Thoracic aorta (tissue), 2 donors: ENCODE results near the gene SSR2. TPM values are rescaled to one million over a fixed set of nuclear protein-coding genes. Genes with fewer than 3 reads are reported as not detected.

Experiments
- ATAC-seq: fragments of 150-250 bp; one replicate; pipeline ENCODE4 v1.8.0; 2017; ENCODE audit warnings: low read depth; ENCODE audit not compliant: insufficient number of reproducible peaks, low FRiP score
- DNase-seq: peaks from one replicate; pipeline ENCODE4 v3.0.0-alpha.2; 2020; ENCODE audit warnings: low spot score
- H3K27ac ChIP-seq, 2 donors: fragments of 200-600 bp; sonication (generic); 1 replicate in 1 of 2; 2 replicates in 1 of 2; pipeline ENCODE4 v1.5.1; 2016; ENCODE audit warnings: mild to moderate bottlenecking in 2 of 2, moderate library complexity in 2 of 2
- H3K27me3 ChIP-seq: fragments of 200-600 bp; sonication (generic); replicated peaks from 2 replicates; pipeline ENCODE4 v1.6.0; 2016; ENCODE audit warnings: mild to moderate bottlenecking; ENCODE audit not compliant: insufficient read depth
- H3K36me3 ChIP-seq: fragments of 200-600 bp; sonication (generic); one replicate; pipeline ENCODE4 v1.5.1; 2016
- H3K4me1 ChIP-seq, 2 donors: fragments of 200-600 bp; sonication (generic); 1 replicate in 1 of 2; 2 replicates in 1 of 2; pipeline versions ENCODE4 v1.5.1 to v1.6.0; 2016; ENCODE audit warnings: low read depth in 2 of 2, mild to moderate bottlenecking in 1 of 2; ENCODE audit not compliant: control insufficient read depth in 1 of 2
- H3K4me3 ChIP-seq: fragments of 200-600 bp; sonication (generic); 2 replicates; pipeline ENCODE4 v1.5.1; 2016; ENCODE audit warnings: mild to moderate bottlenecking
- H3K9me3 ChIP-seq: fragments of 200-600 bp; sonication (generic); 2 replicates; pipeline ENCODE4 v1.5.1; 2016
- total RNA-seq, 2 donors: library from RNA; depleted of rRNA; stranded (reverse); fragments of >200 nt; gene quantifications; one replicate each; pipeline versions ENCODE4 v1.1.0 to v1.2.3, GENCODE V29; 2016
- TF ChIP-seq, protein P1 (sequence below): fragments of 200-600 bp; sonication (generic); IDR thresholded peaks from one replicate; pipeline ENCODE4 v1.5.1; 2019; ENCODE audit warnings: antibody characterized with exemption

Gene SSR2
- total RNA-seq, result 100 to 1,000 TPM; 132 to 241 TPM

DNA sequence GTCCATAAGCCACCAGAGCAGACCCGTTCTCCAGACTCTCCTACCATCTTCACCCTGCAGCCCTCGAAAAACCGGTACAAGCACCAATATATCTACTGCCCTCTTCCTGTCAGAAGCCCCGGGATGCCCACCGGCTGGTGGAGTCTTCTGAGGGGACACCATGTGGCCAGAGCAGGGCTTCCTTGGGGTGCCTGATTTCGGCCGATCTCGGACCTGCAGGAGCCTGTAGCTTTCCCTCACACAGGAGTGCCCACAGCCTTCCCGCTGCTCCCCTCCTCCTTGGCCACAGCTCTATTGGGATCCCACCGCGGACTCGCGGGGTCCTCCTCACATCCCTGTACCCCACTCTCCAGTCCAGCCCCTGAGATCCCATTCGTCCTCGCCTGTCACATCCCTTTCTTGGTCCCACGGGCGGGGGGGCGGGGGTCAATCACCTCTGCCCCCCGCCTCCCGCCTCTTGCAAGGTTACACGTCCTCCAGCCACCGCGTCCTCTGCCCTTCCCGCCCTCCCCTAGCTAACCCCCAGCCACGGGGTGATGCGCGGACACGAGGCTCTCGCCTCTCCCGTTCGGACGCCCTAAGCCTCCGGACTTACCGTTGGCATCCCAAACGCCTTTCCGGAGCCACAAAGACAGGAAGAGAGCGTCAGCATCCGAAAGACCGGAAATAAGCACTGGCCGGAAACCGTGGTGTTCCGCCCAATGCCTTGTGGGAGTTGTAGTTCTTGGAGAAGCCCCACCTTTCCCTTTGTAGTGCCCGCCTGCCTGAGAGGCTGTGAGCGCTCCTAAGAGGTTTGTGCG is at the start of gene SSR2:
SSR2 (minus strand) TSS at position 659 of the 800 bp plus-strand sequence. CDS start 784 bp downstream, outside the sequence.
- TF ChIP-seq, protein P1, sequence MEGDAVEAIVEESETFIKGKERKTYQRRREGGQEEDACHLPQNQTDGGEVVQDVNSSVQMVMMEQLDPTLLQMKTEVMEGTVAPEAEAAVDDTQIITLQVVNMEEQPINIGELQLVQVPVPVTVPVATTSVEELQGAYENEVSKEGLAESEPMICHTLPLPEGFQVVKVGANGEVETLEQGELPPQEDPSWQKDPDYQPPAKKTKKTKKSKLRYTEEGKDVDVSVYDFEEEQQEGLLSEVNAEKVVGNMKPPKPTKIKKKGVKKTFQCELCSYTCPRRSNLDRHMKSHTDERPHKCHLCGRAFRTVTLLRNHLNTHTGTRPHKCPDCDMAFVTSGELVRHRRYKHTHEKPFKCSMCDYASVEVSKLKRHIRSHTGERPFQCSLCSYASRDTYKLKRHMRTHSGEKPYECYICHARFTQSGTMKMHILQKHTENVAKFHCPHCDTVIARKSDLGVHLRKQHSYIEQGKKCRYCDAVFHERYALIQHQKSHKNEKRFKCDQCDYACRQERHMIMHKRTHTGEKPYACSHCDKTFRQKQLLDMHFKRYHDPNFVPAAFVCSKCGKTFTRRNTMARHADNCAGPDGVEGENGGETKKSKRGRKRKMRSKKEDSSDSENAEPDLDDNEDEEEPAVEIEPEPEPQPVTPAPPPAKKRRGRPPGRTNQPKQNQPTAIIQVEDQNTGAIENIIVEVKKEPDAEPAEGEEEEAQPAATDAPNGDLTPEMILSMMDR, result no peak
- Histone ChIP-seq H3K36me3 (peaks cover 16% of the 10 kb centered on the region), H3K4me3 (peak within 1 kb of the TSS; percentile 86), H3K4me1 (peaks cover 15 to 16% of the 10 kb centered on the region in 2 donors), H3K9me3 (no peaks in the 10 kb centered on the region), H3K27me3 (no peaks in the 10 kb centered on the region), H3K27ac (peak within 1 kb of the TSS; percentile 64 to 77)
- peak; percentile 89 for ATAC-seq
- peak; percentile 80 for DNase-seq

DNA sequence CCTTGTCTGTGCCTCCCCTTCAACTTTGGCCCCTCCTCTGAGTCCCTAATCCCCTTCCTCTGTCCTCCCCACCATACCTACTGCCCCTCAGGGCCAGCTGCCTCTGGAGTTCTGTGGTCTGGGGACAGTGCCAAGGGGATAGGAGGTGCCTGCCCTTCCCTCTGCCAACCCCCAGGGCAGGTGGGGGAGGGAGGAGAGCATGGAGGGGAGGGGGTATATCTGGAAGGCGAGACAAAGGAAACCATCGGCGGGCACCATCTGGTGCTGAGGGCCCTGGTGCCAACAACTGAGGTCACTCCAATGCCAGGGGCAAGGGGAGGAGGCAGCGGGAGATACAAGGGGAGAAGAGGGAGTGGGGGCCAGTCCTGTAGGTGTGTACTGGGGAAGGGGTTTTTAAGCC is 49.8 kb upstream of the SSR2 start:
- ATAC-seq (no peak), DNase-seq (no peak)
- Histone ChIP-seq H3K4me3 (no peak overlapping the region), H3K4me1 (no peaks in the 10 kb centered on the region), H3K27ac (no peak overlapping the region), H3K27me3 (no peaks in the 10 kb centered on the region), H3K9me3 (no peaks in the 10 kb centered on the region), H3K36me3 (no peaks in the 10 kb centered on the region)
- TF ChIP-seq, protein P1, result no peak

DNA sequence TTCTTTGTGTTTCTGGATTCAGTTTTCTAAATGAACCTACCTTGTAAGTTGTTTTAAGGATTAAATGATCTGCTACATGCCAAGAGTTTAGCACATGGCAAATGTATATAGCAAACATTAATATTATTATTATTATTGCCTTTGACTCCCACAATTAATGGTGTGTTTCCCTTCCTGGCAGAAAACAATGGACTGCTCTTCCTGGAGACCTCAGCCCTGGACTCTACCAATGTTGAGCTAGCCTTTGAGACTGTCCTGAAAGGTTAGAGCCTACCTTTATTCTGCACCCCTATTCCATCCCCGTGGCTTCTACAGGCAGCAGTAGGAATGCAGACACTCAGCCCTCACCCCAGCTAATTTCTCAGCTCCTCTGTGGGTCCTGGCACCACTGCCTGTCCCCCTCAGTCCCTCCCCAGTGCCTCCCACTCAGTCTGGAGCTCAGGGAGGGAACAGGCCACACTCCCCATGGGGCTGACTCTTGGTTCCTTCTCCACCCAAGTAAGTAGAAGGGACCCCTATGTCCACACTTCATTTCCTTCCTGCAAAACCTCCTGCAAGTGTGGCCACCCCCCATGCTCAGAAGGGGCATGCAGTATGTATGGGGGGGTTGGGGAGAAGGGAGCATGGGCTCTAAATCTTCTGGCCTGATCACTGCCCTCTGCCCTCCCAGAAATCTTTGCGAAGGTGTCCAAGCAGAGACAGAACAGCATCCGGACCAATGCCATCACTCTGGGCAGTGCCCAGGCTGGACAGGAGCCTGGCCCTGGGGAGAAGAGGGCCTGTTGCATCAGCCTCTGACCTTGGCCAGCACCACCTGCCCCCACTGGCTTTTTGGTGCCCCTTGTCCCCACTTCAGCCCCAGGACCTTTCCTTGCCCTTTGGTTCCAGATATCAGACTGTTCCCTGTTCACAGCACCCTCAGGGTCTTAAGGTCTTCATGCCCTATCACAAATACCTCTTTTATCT is 49.0 kb upstream of the SSR2 start:
- no peaks in the 10 kb centered on the region for H3K27me3 ChIP-seq
- H3K36me3 ChIP-seq, result no peaks in the 10 kb centered on the region
- TF ChIP-seq, protein P1, result no peak
- no peaks in the 10 kb centered on the region for H3K9me3 ChIP-seq
- H3K4me3 ChIP-seq, result no peak overlapping the region
- H3K27ac ChIP-seq, result no peak overlapping the region
- no peak for DNase-seq
- no peak for ATAC-seq
- H3K4me1 ChIP-seq, result no peaks in the 10 kb centered on the region

DNA sequence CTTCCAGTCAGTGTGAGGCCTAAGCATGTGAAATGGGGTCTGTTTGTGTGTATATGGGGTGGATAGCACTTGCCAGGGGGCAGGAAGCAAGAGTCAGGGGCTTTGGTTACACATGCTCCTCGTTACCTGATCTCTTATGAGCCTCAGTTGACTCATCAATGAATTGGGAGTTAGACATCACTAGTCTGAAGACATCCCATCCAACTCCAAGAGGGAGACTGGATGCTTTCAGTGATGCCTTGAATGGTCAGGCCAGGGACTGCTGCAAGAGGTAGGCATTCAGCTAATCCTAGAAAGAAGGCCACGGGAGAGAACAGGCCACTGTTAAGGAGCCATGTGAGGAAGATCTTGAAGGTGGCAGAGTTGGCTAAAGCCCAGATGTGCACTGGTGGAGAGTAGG is 46.5 kb upstream of the SSR2 start:
- Histone ChIP-seq H3K4me3 (no peak overlapping the region), H3K27me3 (no peaks in the 10 kb centered on the region), H3K27ac (no peak overlapping the region), H3K4me1 (no peaks in the 10 kb centered on the region), H3K9me3 (no peaks in the 10 kb centered on the region), H3K36me3 (no peaks in the 10 kb centered on the region)
- ATAC-seq (no peak), DNase-seq (no peak)
- TF ChIP-seq, protein P1, result no peak

DNA sequence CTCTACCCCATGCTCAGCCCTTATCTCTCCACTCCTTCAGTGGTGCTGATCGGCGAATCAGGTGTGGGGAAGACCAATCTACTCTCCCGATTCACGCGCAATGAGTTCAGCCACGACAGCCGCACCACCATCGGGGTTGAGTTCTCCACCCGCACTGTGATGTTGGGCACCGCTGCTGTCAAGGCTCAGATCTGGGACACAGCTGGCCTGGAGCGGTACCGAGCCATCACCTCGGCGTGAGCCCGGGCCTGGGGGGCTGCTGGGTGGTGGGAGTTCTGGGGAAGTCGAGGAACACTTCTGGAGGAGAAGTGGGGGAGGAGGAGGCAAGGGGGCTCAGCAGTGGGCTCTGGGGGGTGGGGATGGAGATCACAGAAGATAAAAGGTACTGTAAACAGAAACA is 45.1 kb upstream of the SSR2 start:
- H3K36me3 ChIP-seq, result no peaks in the 10 kb centered on the region
- no peaks in the 10 kb centered on the region for H3K4me1 ChIP-seq
- no peak overlapping the region for H3K4me3 ChIP-seq
- DNase-seq, result no peak
- no peaks in the 10 kb centered on the region for H3K9me3 ChIP-seq
- TF ChIP-seq, protein P1, result no peak
- no peaks in the 10 kb centered on the region for H3K27me3 ChIP-seq
- no peak overlapping the region for H3K27ac ChIP-seq
- ATAC-seq, result no peak
